SK-N-SH (cell line): ENCODE data around the gene KRTAP9-9. TPM values are rescaled to one million over a fixed set of nuclear protein-coding genes. Genes with fewer than 3 reads are reported as not detected.
"Not testable (repeated sequence)": the region's sequence is repeated elsewhere in the genome, so short reads cannot be mapped to it uniquely, and the experiment has no call there.

Source experiments
- CTCF ChIA-PET: fragments of 300-600, 350-600 bp; formaldehyde crosslinking; extraction: SDS; loops from one replicate; lab custom pipeline; 2021; lab: Yijun Ruan, JAX
- POLR2A ChIA-PET: fragments of 350-600 bp; sonication (Branson Sonifier 250); formaldehyde crosslinking; extraction: SDS; loops from one replicate; lab custom pipeline; 2020; ENCODE audit warnings: antibody characterized with exemption, inconsistent platforms; lab: Yijun Ruan, JAX
- DNase-seq: peaks from one replicate; pipeline ENCODE4 v3.0.0; 2012
- H2AFZ ChIP-seq: fragments of 200-600 bp; sonication (generic); 2 replicates; pipeline ENCODE4 v1.8.1; 2016; ENCODE audit warnings: antibody characterized with exemption, mild to moderate bottlenecking, low read depth
- H3F3A ChIP-seq: fragments of 200-600 bp; sonication (generic); replicated peaks from 2 replicates; pipeline ENCODE3; 2016; ENCODE audit warnings: antibody characterized with exemption, mild to moderate bottlenecking; ENCODE audit not compliant: insufficient read depth
- H3K27ac ChIP-seq, 2 experiments: fragments of 200-500 bp in 1 of 2; fragments of 200-600 bp in 1 of 2; sonication (Bioruptor generic) in 1 of 2; sonication (generic), shearing (Covaris generic) in 1 of 2; 2 replicates each; pipeline versions ENCODE4 v1.5.1 to v1.6.1; 2014 to 2016; ENCODE audit warnings: low read depth in 2 of 2, inconsistent platforms in 1 of 2, low read length in 1 of 2, mild to moderate bottlenecking in 1 of 2, mixed read lengths in 1 of 2
- H3K27me3 ChIP-seq: fragments of 200-600 bp; sonication (generic), shearing (Covaris generic); 2 replicates; pipeline ENCODE4 v1.6.1; 2016; ENCODE audit warnings: mixed run types; ENCODE audit not compliant: insufficient read depth
- H3K36me3 ChIP-seq, 2 experiments: fragments of 200-500 bp in 1 of 2; fragments of 200-600 bp in 1 of 2; sonication (Bioruptor generic) in 1 of 2; sonication (generic) in 1 of 2; replicated peaks in 1 of 2; 2 replicates each; pipeline versions ENCODE3 to v1.5.1; 2014 to 2016; ENCODE audit warnings: low read length in 1 of 2, mild to moderate bottlenecking in 1 of 2; ENCODE audit not compliant: insufficient read depth in 2 of 2, control insufficient read depth in 1 of 2
- H3K4me1 ChIP-seq, 2 experiments: fragments of 200-500 bp in 1 of 2; fragments of 200-600 bp in 1 of 2; sonication (Bioruptor generic) in 1 of 2; sonication (generic), shearing (Covaris generic) in 1 of 2; 2 replicates each; pipeline versions ENCODE4 v1.5.1 to v1.6.1; 2014 to 2016; ENCODE audit warnings: low read depth in 1 of 2, low read length in 1 of 2, mixed run types in 1 of 2; ENCODE audit not compliant: insufficient read depth in 2 of 2, control insufficient read depth in 1 of 2
- H3K4me2 ChIP-seq: fragments of 200-600 bp; sonication (generic), shearing (Covaris generic); 2 replicates; pipeline ENCODE4 v1.6.1; 2017; ENCODE audit warnings: mixed run types
- H3K4me3 ChIP-seq, 2 experiments: fragments of 200-500 bp in 1 of 2; fragments of 200-600 bp in 1 of 2; sonication (Bioruptor generic) in 1 of 2; sonication (generic), shearing (Covaris generic) in 1 of 2; 2 replicates each; pipeline versions ENCODE4 v1.5.1 to v1.8.1; 2014 to 2016; ENCODE audit warnings: low read depth in 2 of 2, inconsistent platforms in 1 of 2, low read length in 1 of 2, mild to moderate bottlenecking in 1 of 2, mixed read lengths in 1 of 2, moderate library complexity in 1 of 2
- H3K79me2 ChIP-seq: fragments of 200-600 bp; sonication (generic); 2 replicates; pipeline ENCODE4 v1.8.1; 2017; ENCODE audit warnings: mild to moderate bottlenecking; ENCODE audit not compliant: insufficient read depth
- H3K9ac ChIP-seq: fragments of 200-600 bp; sonication (generic); 2 replicates; pipeline ENCODE4 v1.6.1; 2017; ENCODE audit warnings: mixed run types
- H3K9me2 ChIP-seq: fragments of 200-600 bp; sonication (generic); 2 replicates; pipeline ENCODE4 v1.6.1; 2017; ENCODE audit warnings: mixed run types
- H3K9me3 ChIP-seq: fragments of 200-600 bp; sonication (generic); 2 replicates; pipeline ENCODE4 v1.6.1; 2017; ENCODE audit warnings: mixed run types, mild to moderate bottlenecking, moderate library complexity
- H4K20me1 ChIP-seq: fragments of 200-600 bp; sonication (generic); 2 replicates; pipeline ENCODE4 v1.6.1; 2017; ENCODE audit warnings: mild to moderate bottlenecking, mixed run types; ENCODE audit not compliant: insufficient read depth
- EZH2phosphoT487 ChIP-seq: fragments of 200-600 bp; sonication (generic); IDR thresholded peaks from 2 replicates; pipeline ENCODE4 v1.6.1; 2017; ENCODE audit warnings: low read depth, mixed run types, mild to moderate bottlenecking, antibody characterized with exemption, moderate library complexity, borderline replicate concordance
- MEF2A ChIP-seq: IDR thresholded peaks from 2 replicates; pipeline ENCODE4 v1.4.0; 2012; ENCODE audit warnings: low read depth, borderline replicate concordance
- NFIC ChIP-seq: IDR thresholded peaks from 2 replicates; pipeline ENCODE4 v1.4.0; 2012; ENCODE audit warnings: borderline replicate concordance
- RAD21 ChIP-seq: IDR thresholded peaks from 2 replicates; pipeline ENCODE4 v1.6.1; 2012; ENCODE audit warnings: mild to moderate bottlenecking, low read length
- SIN3A ChIP-seq: IDR thresholded peaks from 2 replicates; pipeline ENCODE4 v1.6.1; 2012; ENCODE audit warnings: low read depth, mild to moderate bottlenecking, low read length, moderate library complexity, borderline replicate concordance
- TAF1 ChIP-seq: IDR thresholded peaks from 2 replicates; pipeline ENCODE4 v1.6.1; 2012; ENCODE audit warnings: low read depth, mild to moderate bottlenecking, low read length, moderate library complexity, borderline replicate concordance
- WGBS: methylation state at CpG from one replicate; pipeline ENCODE4 v1.1.6; 2017; ENCODE audit warnings: low lambda C conversion rate; 5-methylcytosine and 5-hydroxymethylcytosine counted together
- polyA plus RNA-seq, 3 experiments: library from polyadenylated mRNA; depleted of rRNA; stranded (reverse); fragments of >200 nt; gene quantifications; 2 replicates each; pipeline ENCODE4 v1.2.3, GENCODE V29; 2012
- TF ChIP-seq, protein P1 (sequence below): fragments of 200-600 bp; sonication (generic); IDR thresholded peaks from 2 replicates; pipeline ENCODE4 v1.6.1; 2017; ENCODE audit warnings: antibody characterized with exemption, mild to moderate bottlenecking, moderate library complexity
- TF ChIP-seq, protein P2 (sequence below): fragments of 150-350 bp; IDR thresholded peaks from 2 replicates; pipeline ENCODE4 v1.6.1; 2016; ENCODE audit warnings: mild to moderate bottlenecking, low read depth, low read length

Gene KRTAP9-9
- polyA plus RNA-seq, 1 of the 3 experiments (the other 2 are of a cell fraction) = not detected

GRCh38 chr17:41226051-41226450, 29.1 kb upstream of the KRTAP9-9 start:
- Histone ChIP-seq H4K20me1 (no peaks in the 10 kb centered on the region), H3K79me2 (no peaks in the 10 kb centered on the region), H3K4me2 (no peak overlapping the region), H3K9me3 (no peaks in the 10 kb centered on the region), H3K4me3 (no peak overlapping the region), H3K4me1 (no peaks in the 10 kb centered on the region), H3K9ac (no peak overlapping the region), H3K27ac (no peak overlapping the region), H3F3A (no peaks in the 10 kb centered on the region), H3K9me2 (no peaks in the 10 kb centered on the region), H2AFZ (no peak overlapping the region), H3K27me3 (peaks cover 22% of the 10 kb centered on the region; the same call in 1 of the 2 replicates), H3K36me3 (no peaks in the 10 kb centered on the region)
- ChIA-PET CTCF (interaction anchor here (0.6 to 0.7 kb wide), 2 partner anchors 140 to 502 kb away, joined by 3 to 4 read pairs; no protein-coding TSS in a partner anchor), POLR2A (no interaction called here)
- WGBS = 26% methylated on average over 6 of the region's 6 CpGs
- no peak for DNase-seq
- TF ChIP-seq MEF2A = no peak
- TF ChIP-seq, protein P1, sequence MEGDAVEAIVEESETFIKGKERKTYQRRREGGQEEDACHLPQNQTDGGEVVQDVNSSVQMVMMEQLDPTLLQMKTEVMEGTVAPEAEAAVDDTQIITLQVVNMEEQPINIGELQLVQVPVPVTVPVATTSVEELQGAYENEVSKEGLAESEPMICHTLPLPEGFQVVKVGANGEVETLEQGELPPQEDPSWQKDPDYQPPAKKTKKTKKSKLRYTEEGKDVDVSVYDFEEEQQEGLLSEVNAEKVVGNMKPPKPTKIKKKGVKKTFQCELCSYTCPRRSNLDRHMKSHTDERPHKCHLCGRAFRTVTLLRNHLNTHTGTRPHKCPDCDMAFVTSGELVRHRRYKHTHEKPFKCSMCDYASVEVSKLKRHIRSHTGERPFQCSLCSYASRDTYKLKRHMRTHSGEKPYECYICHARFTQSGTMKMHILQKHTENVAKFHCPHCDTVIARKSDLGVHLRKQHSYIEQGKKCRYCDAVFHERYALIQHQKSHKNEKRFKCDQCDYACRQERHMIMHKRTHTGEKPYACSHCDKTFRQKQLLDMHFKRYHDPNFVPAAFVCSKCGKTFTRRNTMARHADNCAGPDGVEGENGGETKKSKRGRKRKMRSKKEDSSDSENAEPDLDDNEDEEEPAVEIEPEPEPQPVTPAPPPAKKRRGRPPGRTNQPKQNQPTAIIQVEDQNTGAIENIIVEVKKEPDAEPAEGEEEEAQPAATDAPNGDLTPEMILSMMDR = no peak

DNA sequence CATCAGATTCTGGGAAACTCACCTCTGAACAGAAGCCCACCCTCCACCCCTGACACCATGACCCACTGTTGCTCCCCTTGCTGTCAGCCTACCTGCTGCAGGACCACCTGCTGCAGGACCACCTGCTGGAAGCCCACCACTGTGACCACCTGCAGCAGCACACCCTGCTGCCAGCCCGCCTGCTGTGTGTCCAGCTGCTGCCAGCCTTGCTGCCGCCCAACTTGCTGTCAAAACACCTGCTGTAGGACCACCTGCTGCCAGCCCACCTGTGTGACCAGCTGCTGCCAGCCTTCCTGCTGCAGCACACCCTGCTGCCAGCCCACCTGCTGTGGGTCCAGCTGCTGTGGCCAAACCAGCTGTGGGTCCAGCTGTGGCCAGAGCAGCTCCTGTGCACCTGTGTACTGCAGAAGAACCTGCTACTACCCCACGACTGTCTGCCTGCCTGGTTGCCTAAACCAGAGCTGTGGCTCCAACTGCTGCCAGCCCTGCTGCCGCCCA, 28.5 kb upstream of the KRTAP9-9 start, which contains the start of gene KRTAP9-2:
TSS of gene KRTAP9-2 (plus strand) at position 51 of the 498 bp plus-strand sequence. CDS start at position 58, 7 bp downstream.
- DNase-seq, H3K4me2 ChIP-seq, CTCF ChIA-PET, H3K9me3 ChIP-seq, POLR2A ChIA-PET, H3K36me3 ChIP-seq, H3K9ac ChIP-seq, H2AFZ ChIP-seq, H3K4me3 ChIP-seq, H3K4me1 ChIP-seq, H3K9me2 ChIP-seq, H3F3A ChIP-seq, H3K27ac ChIP-seq, H4K20me1 ChIP-seq, H3K79me2 ChIP-seq: not testable (repeated sequence)
- peaks cover 22% of the 10 kb centered on the region; the same call in 1 of the 2 replicates for H3K27me3 ChIP-seq
- whole genome bisulfite sequencing = no CpG with 5 or more reads among the region's 4 CpGs

GRCh38 chr17:41230094-41230493, 25.1 kb upstream of the KRTAP9-9 start:
- Histone ChIP-seq H3K27ac (no peak overlapping the region), H3K9me2 (no peaks in the 10 kb centered on the region), H3K9me3 (no peaks in the 10 kb centered on the region), H3K4me3 (no peak overlapping the region), H3K27me3 (peaks cover 42% of the 10 kb centered on the region; the same call in 1 of the 2 replicates), H4K20me1 (no peaks in the 10 kb centered on the region), H3K4me2 (no peak overlapping the region), H3K36me3 (no peaks in the 10 kb centered on the region), H3K4me1 (no peaks in the 10 kb centered on the region), H2AFZ (no peak overlapping the region), H3F3A (no peaks in the 10 kb centered on the region), H3K79me2 (no peaks in the 10 kb centered on the region), H3K9ac (no peak overlapping the region)
- CTCF ChIA-PET = no interaction called here
- POLR2A ChIA-PET = no interaction called here
- TF ChIP-seq TAF1 (no peak), EZH2phosphoT487 (no peak), SIN3A (no peak), RAD21 (no peak), NFIC (no peak)
- TF ChIP-seq, protein P2, sequence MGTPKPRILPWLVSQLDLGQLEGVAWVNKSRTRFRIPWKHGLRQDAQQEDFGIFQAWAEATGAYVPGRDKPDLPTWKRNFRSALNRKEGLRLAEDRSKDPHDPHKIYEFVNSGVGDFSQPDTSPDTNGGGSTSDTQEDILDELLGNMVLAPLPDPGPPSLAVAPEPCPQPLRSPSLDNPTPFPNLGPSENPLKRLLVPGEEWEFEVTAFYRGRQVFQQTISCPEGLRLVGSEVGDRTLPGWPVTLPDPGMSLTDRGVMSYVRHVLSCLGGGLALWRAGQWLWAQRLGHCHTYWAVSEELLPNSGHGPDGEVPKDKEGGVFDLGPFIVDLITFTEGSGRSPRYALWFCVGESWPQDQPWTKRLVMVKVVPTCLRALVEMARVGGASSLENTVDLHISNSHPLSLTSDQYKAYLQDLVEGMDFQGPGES = no peak
- TF ChIP-seq, protein P1 = no peak
- DNase-seq = no peak
